ENCODE measurements around the gene SCEL. TPM values are rescaled to one million over a fixed set of nuclear protein-coding genes. Genes with fewer than 3 reads are reported as not detected.

Gene SCEL
- total and polyA plus RNA-seq, 2 of the 8 experiments (the other 6 are each of a cell fraction or from before 2014, with no cell fraction given): not detected

- TF ChIP-seq CHD7 (IDR thresholded peaks at IDR 0.05; ENCODE audit: insufficient replicate concordance, low read length): no peak
- no peak for TF ChIP-seq SRF (IDR thresholded peaks at IDR 0.05; ENCODE audit: low read depth, low read length)
- no peak for TF ChIP-seq MAFK (IDR thresholded peaks at IDR 0.05; ENCODE audit: low read depth, low read length)
- TF ChIP-seq HDAC6 (IDR thresholded peaks at IDR 0.05; ENCODE audit: low read depth, low read length): no peak
- no peak for TF ChIP-seq EGR1 (IDR thresholded peaks at IDR 0.05; ENCODE audit: borderline replicate concordance, low read depth, low read length)
- TF ChIP-seq JUN (IDR thresholded peaks at IDR 0.05; ENCODE audit: low read depth, low read length): no peak
- TF ChIP-seq ATF3 (IDR thresholded peaks at IDR 0.05; ENCODE audit: insufficient read depth, low read depth, low read length): no peak
- no peak for TF ChIP-seq TAF1 (IDR thresholded peaks at IDR 0.05; ENCODE audit: low read depth, low read length)
- no peak for TF ChIP-seq TEAD4 (IDR thresholded peaks at IDR 0.05; ENCODE audit: low read depth, low read length)
These were observed 11.4 kb upstream of the SCEL start (continued) for GRCh38 chr13:77523834-77524728.
